Measurements from ENCODE around the gene DNAJC13.

- TF ChIP-seq EZH2phosphoT487 (IDR thresholded peaks at IDR 0.05; ENCODE audit: insufficient read depth, low read depth) (no peak), EZH2 (IDR thresholded peaks at IDR 0.05; ENCODE audit: insufficient read depth, poor library complexity, severe bottlenecking) (no peak)
Observed at GRCh38 chr3:132517311-132517710, 100.0 kb downstream of the DNAJC13 start.

All from GM23248 (cell line).